Stimulated activated CD4-positive, alpha-beta T cell treated with anti-CD3 and anti-CD28 coated beads, Interleukin-4, amount 100 ng/mL, for 1 hour (primary cell): ENCODE data around the gene ROBO1.
A peak's percentile ranks its signal among the peaks of the same experiment; 100 is the strongest.

Source experiments
- DNase-seq: peaks from one replicate; pipeline ENCODE4 v3.0.0-alpha.2; 2020

Gene ROBO1

GRCh38 chr3:79041621-79042020 lies 726.2 kb downstream of the ROBO1 start:
- no peak for DNase-seq

GRCh38 chr3:79040701-79041100 lies 727.1 kb downstream of the ROBO1 start:
- no peak for DNase-seq

- DNase-seq = no peak
These were observed 727.7 kb downstream of the ROBO1 start for GRCh38 chr3:79040091-79040490.

- DNase-seq = no peak
These were observed 728.6 kb downstream of the ROBO1 start for GRCh38 chr3:79039192-79039591.

- no peak for DNase-seq
These were observed 729.2 kb downstream of the ROBO1 start for GRCh38 chr3:79038636-79039035.

GRCh38 chr3:79038057-79038456 lies 729.7 kb downstream of the ROBO1 start:
- no peak for DNase-seq

GRCh38 chr3:79032686-79033318 lies 735.0 kb downstream of the ROBO1 start:
- DNase-seq = no peak

GRCh38 chr3:79030157-79030556 lies 737.6 kb downstream of the ROBO1 start:
- DNase-seq = no peak

GRCh38 chr3:79028916-79029315 lies 738.9 kb downstream of the ROBO1 start:
- DNase-seq = no peak

- DNase-seq = no peak
These were observed 740.2 kb downstream of the ROBO1 start for GRCh38 chr3:79027593-79027992.

GRCh38 chr3:79019924-79020173 lies 747.9 kb downstream of the ROBO1 start:
- DNase-seq = no peak

- peak; percentile 1 for DNase-seq
These were observed 748.5 kb downstream of the ROBO1 start for GRCh38 chr3:79019137-79019923.

- DNase-seq = no peak
These were observed 749.1 kb downstream of the ROBO1 start for GRCh38 chr3:79018671-79019136.

- no peak for DNase-seq
These were observed 749.5 kb downstream of the ROBO1 start for GRCh38 chr3:79018265-79018664.

- DNase-seq = no peak
These were observed 751.0 kb downstream of the ROBO1 start for GRCh38 chr3:79016587-79017376.

GRCh38 chr3:79015854-79016253 lies 751.9 kb downstream of the ROBO1 start:
- DNase-seq = no peak

GRCh38 chr3:79012946-79013362 lies 754.8 kb downstream of the ROBO1 start:
- no peak for DNase-seq

GRCh38 chr3:79012530-79012913 lies 755.3 kb downstream of the ROBO1 start:
- no peak for DNase-seq

GRCh38 chr3:79011821-79012529 lies 755.8 kb downstream of the ROBO1 start:
- no peak for DNase-seq

- no peak for DNase-seq
These were observed 757.9 kb downstream of the ROBO1 start for GRCh38 chr3:79009861-79010260.

GRCh38 chr3:79006077-79006476 lies 761.7 kb downstream of the ROBO1 start:
- no peak for DNase-seq

GRCh38 chr3:79005084-79005483 lies 762.7 kb downstream of the ROBO1 start:
- DNase-seq = no peak

GRCh38 chr3:79003994-79004393 lies 763.8 kb downstream of the ROBO1 start:
- DNase-seq = no peak
